Keratinocyte (primary cell): ENCODE results near the gene BAIAP2. TPM values are rescaled to one million over a fixed set of nuclear protein-coding genes. Genes with fewer than 3 reads are reported as not detected.

ENCODE experiments used
- DNase-seq: peaks from one replicate; pipeline ENCODE4 v3.0.0-alpha.2; 2011; ENCODE audit warnings: low read depth, missing footprints, low spot score
- FAIRE-seq: peaks from 2 replicates; lab custom pipeline; 2011; peaks lifted over from hg19 to GRCh38; lab: Jason Lieb, UNC
- H2AFZ ChIP-seq: 2 replicates; pipeline ENCODE4 v1.6.0; 2012; ENCODE audit warnings: low read length, control low read depth, inconsistent platforms; ENCODE audit not compliant: control insufficient read depth
- H3K27ac ChIP-seq: 2 replicates; pipeline ENCODE4 v1.5.1; 2011; ENCODE audit warnings: low read length; ENCODE audit not compliant: control insufficient read depth, insufficient read depth
- H3K27me3 ChIP-seq: 3 replicates; pipeline ENCODE4 v1.6.0; 2011; ENCODE audit warnings: low read length; ENCODE audit not compliant: control insufficient read depth, insufficient read depth; ENCODE audit errors: extremely low read depth
- H3K36me3 ChIP-seq, 2 experiments: 2 replicates in 1 of 2; 3 replicates in 1 of 2; pipeline ENCODE4 v1.5.1; 2011; ENCODE audit warnings: low read length in 2 of 2, mild to moderate bottlenecking in 1 of 2; ENCODE audit not compliant: control insufficient read depth in 2 of 2, insufficient read depth in 2 of 2; ENCODE audit errors: extremely low read depth in 1 of 2
- H3K4me1 ChIP-seq: 3 replicates; pipeline ENCODE4 v1.5.1; 2011; ENCODE audit warnings: low read length; ENCODE audit not compliant: control insufficient read depth, insufficient read depth; ENCODE audit errors: extremely low read depth
- H3K4me2 ChIP-seq: 3 replicates; pipeline ENCODE4 v1.6.0; 2011; ENCODE audit warnings: low read depth, low read length; ENCODE audit not compliant: control insufficient read depth, insufficient read depth; ENCODE audit errors: extremely low read depth
- H3K4me3 ChIP-seq, 3 experiments: fragments of 200-600 bp in 1 of 3; sonication (generic) in 1 of 3; 2 replicates in 2 of 3; 3 replicates in 1 of 3; pipeline ENCODE4 v1.5.1; 2011 to 2016; ENCODE audit warnings: low read length in 3 of 3, mild to moderate bottlenecking in 3 of 3, control low read depth in 2 of 3, inconsistent platforms in 1 of 3, low read depth in 1 of 3, mixed read lengths in 1 of 3, mixed run types in 1 of 3, moderate library complexity in 1 of 3; ENCODE audit not compliant: control insufficient read depth in 2 of 3, insufficient read depth in 2 of 3; ENCODE audit errors: extremely low read depth in 1 of 3
- H3K79me2 ChIP-seq: 2 replicates; pipeline ENCODE4 v1.6.0; 2012; ENCODE audit warnings: low read length; ENCODE audit not compliant: control insufficient read depth, insufficient read depth
- H3K9ac ChIP-seq: 3 replicates; pipeline ENCODE4 v1.6.0; 2011; ENCODE audit warnings: low read length; ENCODE audit not compliant: control insufficient read depth, insufficient read depth; ENCODE audit errors: extremely low read depth
- H3K9me1 ChIP-seq: 3 replicates; pipeline ENCODE4 v1.6.0; 2011; ENCODE audit warnings: low read length; ENCODE audit not compliant: control insufficient read depth, insufficient read depth; ENCODE audit errors: extremely low read depth
- H3K9me3 ChIP-seq: 2 replicates; pipeline ENCODE4 v1.5.1; 2012; ENCODE audit warnings: low read depth, low read length; ENCODE audit not compliant: control insufficient read depth
- H4K20me1 ChIP-seq: 3 replicates; pipeline ENCODE4 v1.6.0; 2011; ENCODE audit warnings: low read length; ENCODE audit not compliant: control insufficient read depth, insufficient read depth; ENCODE audit errors: extremely low read depth
- CTCF ChIP-seq, 3 experiments: IDR thresholded peaks in 1 of 3; conservative IDR thresholded peaks in 1 of 3; optimal IDR thresholded peaks in 1 of 3; 2 replicates in 2 of 3; 3 replicates in 1 of 3; pipeline versions ENCODE3 to v1.5.1; 2011; ENCODE audit warnings: low read length in 3 of 3, mild to moderate bottlenecking in 3 of 3, moderate library complexity in 2 of 3, control low read depth in 1 of 3, inconsistent platforms in 1 of 3; ENCODE audit not compliant: insufficient read depth in 2 of 3; ENCODE audit errors: extremely low read depth in 1 of 3
- EZH2 ChIP-seq: IDR thresholded peaks from one replicate; pipeline ENCODE4 v1.6.1; 2012; ENCODE audit warnings: inconsistent platforms, mild to moderate bottlenecking, low read length, moderate library complexity
- dilution Hi-C: fragments of 300-500 bp; cut with MboI; formaldehyde crosslinking; loops from one replicate; pipeline ENCODE4 v1.7.0; 2020; ENCODE audit warnings: low sequenced_read_pairs; ENCODE audit not compliant: extremely low pct_ligation_motif_present
- polyA plus RNA-seq, 5 experiments: library from polyadenylated mRNA; depleted of rRNA in 3 of 5; stranded (reverse) in 3 of 5; stranded (forward) in 1 of 5; unstranded in 1 of 5; fragments of >200 nt; gene quantifications; 1 replicate in 1 of 5; 2 replicates in 3 of 5; 3 replicates in 1 of 5; pipeline versions ENCODE4 v1.2.1 to v1.2.3, GENCODE V29; 2011 to 2012; ENCODE audit warnings: missing spikeins in 2 of 5, low read depth in 1 of 5, low replicate concordance in 1 of 5

BAIAP2 gene
- polyA plus RNA-seq, 1 donor (not counting 4 experiments of a cell fraction or from before 2014, with no cell fraction given): 56.7 TPM

GRCh38 chr17:81117672-81118198 lies 82.8 kb downstream of the BAIAP2 start:
- no peak for FAIRE-seq
- H3K4me2 ChIP-seq: peak overlapping the region; percentile 76
- H3K9ac ChIP-seq: peak overlapping the region; percentile 78

GRCh38 chr17:81118308-81119221 lies 83.6 kb downstream of the BAIAP2 start:
- TF ChIP-seq EZH2 (no peak), CTCF (optimal IDR thresholded peaks at IDR 0.05 in 1 of 3, IDR thresholded peaks at IDR 0.05 in 1 of 3, conservative IDR thresholded peaks at IDR 0.05 in 1 of 3; ENCODE audit: extremely low read depth in 1 of 3, insufficient read depth in 2 of 3, low read length in 3 of 3) (no peak)
- Histone ChIP-seq H3K4me1 (peaks cover 12% of the 10 kb centered on the region), H4K20me1 (peaks cover 9% of the 10 kb centered on the region), H3K9me1 (no peaks in the 10 kb centered on the region), H2AFZ (no peak overlapping the region), H3K36me3 (peaks cover 4 to 15% of the 10 kb centered on the region in 2 experiments), H3K79me2 (no peaks in the 10 kb centered on the region), H3K4me2 (peak overlapping the region; percentile 76), H3K4me3 (peak overlapping the region; percentile 56 to 64 (median 62)), H3K9ac (peak overlapping the region; percentile 78), H3K27ac (peak overlapping the region; percentile 49), H3K27me3 (peaks cover 37% of the 10 kb centered on the region), H3K9me3 (no peaks in the 10 kb centered on the region)
- dilution Hi-C loops: no loop called here
- FAIRE-seq (no peak), DNase-seq (no peak)

More at GRCh38 chr17:81117672-81118198, 82.8 kb downstream of the BAIAP2 start:
- Histone ChIP-seq H3K9me1 (no peaks in the 10 kb centered on the region), H3K79me2 (no peaks in the 10 kb centered on the region), H4K20me1 (peaks cover 9% of the 10 kb centered on the region), H3K27me3 (peaks cover 29% of the 10 kb centered on the region), H3K27ac (no peak overlapping the region), H2AFZ (no peak overlapping the region), H3K9me3 (no peaks in the 10 kb centered on the region), H3K4me3 (no peak overlapping the region), H3K4me1 (peaks cover 12% of the 10 kb centered on the region), H3K36me3 (peaks cover 5 to 15% of the 10 kb centered on the region in 2 experiments)
- no peak for TF ChIP-seq CTCF (optimal IDR thresholded peaks at IDR 0.05 in 1 of 3, IDR thresholded peaks at IDR 0.05 in 1 of 3, conservative IDR thresholded peaks at IDR 0.05 in 1 of 3; ENCODE audit: extremely low read depth in 1 of 3, insufficient read depth in 2 of 3, low read length in 3 of 3)
- TF ChIP-seq EZH2: no peak
- dilution Hi-C loops: no loop called here
- no peak for DNase-seq
